COR-L47 (cell line): ENCODE data around the gene EFCAB6.
"Not testable (repeated sequence)": the region's sequence is repeated elsewhere in the genome, so short reads cannot be mapped to it uniquely, and the experiment has no call there.

Experiments used
- DNase-seq: peaks from one replicate; lab custom pipeline; 2025; lab: John Stamatoyannopoulos, UW

EFCAB6 gene

GRCh38 chr22:43706151-43706550 lies 106.0 kb downstream of the EFCAB6 start:
- no peak for DNase-seq

- no peak for DNase-seq
Measured at GRCh38 chr22:43704051-43704450, 108.1 kb downstream of the EFCAB6 start.

GRCh38 chr22:43698403-43698802 lies 113.7 kb downstream of the EFCAB6 start:
- DNase-seq: no peak

GRCh38 chr22:43697894-43698293 lies 114.2 kb downstream of the EFCAB6 start:
- DNase-seq: no peak

GRCh38 chr22:43693249-43693648 lies 118.9 kb downstream of the EFCAB6 start:
- DNase-seq: no peak

- DNase-seq: no peak
Measured at GRCh38 chr22:43689356-43689755, 122.7 kb downstream of the EFCAB6 start.

- no peak for DNase-seq
Measured at GRCh38 chr22:43682851-43683250, 129.3 kb downstream of the EFCAB6 start.

GRCh38 chr22:43681731-43682360 lies 130.3 kb downstream of the EFCAB6 start:
- DNase-seq: no peak

- no peak for DNase-seq
Measured at GRCh38 chr22:43670513-43670912, 141.6 kb downstream of the EFCAB6 start.

- no peak for DNase-seq
Measured at GRCh38 chr22:43669190-43669589, 142.9 kb downstream of the EFCAB6 start.

GRCh38 chr22:43667656-43668055 lies 144.4 kb downstream of the EFCAB6 start:
- no peak for DNase-seq

- DNase-seq: no peak
Measured at GRCh38 chr22:43666457-43666856, 145.6 kb downstream of the EFCAB6 start.

GRCh38 chr22:43658823-43659222 lies 153.3 kb downstream of the EFCAB6 start:
- DNase-seq: no peak

GRCh38 chr22:43656581-43656980 lies 155.5 kb downstream of the EFCAB6 start:
- not testable (repeated sequence) for DNase-seq

GRCh38 chr22:43654271-43654670 lies 157.8 kb downstream of the EFCAB6 start:
- no peak for DNase-seq

GRCh38 chr22:43652845-43653244 lies 159.3 kb downstream of the EFCAB6 start:
- no peak for DNase-seq

GRCh38 chr22:43643387-43643786 lies 168.7 kb downstream of the EFCAB6 start:
- no peak for DNase-seq

GRCh38 chr22:43642319-43643206 lies 169.5 kb downstream of the EFCAB6 start:
- DNase-seq: no peak

GRCh38 chr22:43639228-43639948 lies 172.7 kb downstream of the EFCAB6 start:
- no peak for DNase-seq

- DNase-seq: no peak
Measured at GRCh38 chr22:43637275-43638260, 174.5 kb downstream of the EFCAB6 start.

- no peak for DNase-seq
Measured at GRCh38 chr22:43636086-43636485, 176.0 kb downstream of the EFCAB6 start.

- no peak for DNase-seq
Measured at GRCh38 chr22:43635101-43635500, 177.0 kb downstream of the EFCAB6 start.
